Measurements from ENCODE around the gene RNF222. TPM values are rescaled to one million over a fixed set of nuclear protein-coding genes. Genes with fewer than 3 reads are reported as not detected.

Gene RNF222
- total and polyA plus RNA-seq, 11 donors, result not detected

DNA sequence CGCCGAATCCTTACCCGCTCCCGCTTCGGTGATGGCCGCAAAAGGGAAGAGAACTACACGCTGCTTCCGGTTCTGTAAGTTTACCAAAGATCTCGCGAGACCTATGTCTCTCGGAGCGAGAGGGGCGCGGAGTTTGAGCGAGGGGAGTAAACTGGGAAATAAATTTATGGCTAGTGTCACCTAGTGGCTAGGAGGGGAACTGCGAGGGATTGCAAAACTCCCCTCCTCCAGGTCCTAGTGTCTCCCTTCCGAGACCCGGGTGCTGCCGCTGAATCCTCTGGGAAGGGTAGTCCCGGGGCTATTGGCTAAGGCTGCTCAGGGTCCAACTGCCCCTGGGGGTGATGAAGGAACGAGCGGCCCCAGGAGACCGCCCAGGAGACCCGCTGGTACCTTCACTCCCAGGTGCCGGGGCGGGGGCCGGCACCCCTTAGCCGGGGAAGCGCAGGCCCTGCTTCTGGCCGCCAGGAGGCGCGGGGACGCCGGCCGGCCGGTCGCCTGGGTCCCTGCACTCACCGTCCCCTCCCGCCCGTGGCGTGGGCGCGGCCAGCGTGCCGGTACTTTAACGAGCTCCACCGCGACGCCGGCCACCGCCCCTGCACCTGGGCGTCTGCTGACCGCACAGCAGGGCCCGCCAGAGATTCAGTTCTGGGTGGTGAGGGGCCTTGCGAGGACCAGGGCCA, 14.3 kb downstream of the RNF222 start, which contains the start of gene RPL26:
RPL26 (minus strand) TSS at position 51 of the 680 bp plus-strand sequence. CDS start 883 bp downstream, outside the sequence.
- 0% methylated on average over 25 to 55 of the region's 55 CpGs for WGBS, 4 donors
- intact Hi-C loops (cut with DNase I), result loop anchor here in 2 of 10 donors (1.0 to 10.0 kb wide), 4 partner anchors 52 to 71 kb away; partner anchors contain the start of genes NDEL1 (in 2 of the 2) and ARHGEF15 (in 1 of the 2)
- ATAC-seq, result peak; percentile 89 to 97 (median 92)
- Histone ChIP-seq H3K27ac (peak within 1 kb of the TSS; percentile 12 to 93 (median 80)), H3K27me3 (no peaks in the 10 kb centered on the region), H3K36me3 (peaks cover 0 to 38% (median 37%) of the 10 kb centered on the region in 9 donors), H3K9me3 (no peaks in the 10 kb centered on the region), H3K4me3 (peak within 1 kb of the TSS; percentile 40 to 77 (median 70)), H3K4me1 (peaks cover 0 to 51% (median 29%) of the 10 kb centered on the region in 12 donors)
- peak in 1 of 2 donors; percentile 73 for TF ChIP-seq POLR2A (IDR thresholded peaks at IDR 0.05)
- TF ChIP-seq, protein P1, sequence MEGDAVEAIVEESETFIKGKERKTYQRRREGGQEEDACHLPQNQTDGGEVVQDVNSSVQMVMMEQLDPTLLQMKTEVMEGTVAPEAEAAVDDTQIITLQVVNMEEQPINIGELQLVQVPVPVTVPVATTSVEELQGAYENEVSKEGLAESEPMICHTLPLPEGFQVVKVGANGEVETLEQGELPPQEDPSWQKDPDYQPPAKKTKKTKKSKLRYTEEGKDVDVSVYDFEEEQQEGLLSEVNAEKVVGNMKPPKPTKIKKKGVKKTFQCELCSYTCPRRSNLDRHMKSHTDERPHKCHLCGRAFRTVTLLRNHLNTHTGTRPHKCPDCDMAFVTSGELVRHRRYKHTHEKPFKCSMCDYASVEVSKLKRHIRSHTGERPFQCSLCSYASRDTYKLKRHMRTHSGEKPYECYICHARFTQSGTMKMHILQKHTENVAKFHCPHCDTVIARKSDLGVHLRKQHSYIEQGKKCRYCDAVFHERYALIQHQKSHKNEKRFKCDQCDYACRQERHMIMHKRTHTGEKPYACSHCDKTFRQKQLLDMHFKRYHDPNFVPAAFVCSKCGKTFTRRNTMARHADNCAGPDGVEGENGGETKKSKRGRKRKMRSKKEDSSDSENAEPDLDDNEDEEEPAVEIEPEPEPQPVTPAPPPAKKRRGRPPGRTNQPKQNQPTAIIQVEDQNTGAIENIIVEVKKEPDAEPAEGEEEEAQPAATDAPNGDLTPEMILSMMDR (IDR thresholded peaks at IDR 0.05), result peak; percentile 96 to 99 (median 98)
- peak; percentile 95 to 97 (median 96) for DNase-seq

DNA sequence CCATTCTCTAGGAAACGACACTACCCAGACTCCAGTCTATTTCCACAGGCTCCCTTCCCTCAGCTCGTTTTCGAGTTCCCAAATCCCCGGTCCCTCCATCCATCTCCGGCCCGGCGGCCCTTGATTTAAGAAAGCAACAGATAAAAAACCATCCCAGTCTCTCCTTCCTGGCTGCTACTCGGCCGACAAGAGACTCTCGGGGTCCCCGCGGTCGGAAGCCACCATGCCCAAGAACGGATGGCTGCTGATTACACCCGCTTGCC, 14.8 kb downstream of the RNF222 start:
- H3K36me3 ChIP-seq, result peaks cover 0 to 43% (median 41%) of the 10 kb centered on the region in 9 donors
- H3K27me3 ChIP-seq, result no peaks in the 10 kb centered on the region
- TF ChIP-seq POLR2A (IDR thresholded peaks at IDR 0.05), result no peak
- TF ChIP-seq, protein P1 (IDR thresholded peaks at IDR 0.05), result no peak
- no peaks in the 10 kb centered on the region for H3K9me3 ChIP-seq
- intact Hi-C loops (cut with DNase I), result loop anchor here in 2 of 10 donors (1.0 to 10.0 kb wide), 4 partner anchors 52 to 71 kb away; partner anchors contain the start of genes NDEL1 (in 2 of the 2) and ARHGEF15 (in 1 of the 2)
- 0 to 2% (median 1%) methylated on average over 15 of the region's 15 CpGs for WGBS, 4 donors
- peak overlapping the region; percentile 40 to 77 (median 70) for H3K4me3 ChIP-seq
- H3K4me1 ChIP-seq, result peaks cover 0 to 51% (median 29%) of the 10 kb centered on the region in 12 donors
- H3K27ac ChIP-seq, result peak overlapping the region; percentile 12 to 93 (median 79)
- DNase-seq, result no peak
- peak in 3 of 4 donors; percentile 9 to 25 (median 19) for ATAC-seq

DNA sequence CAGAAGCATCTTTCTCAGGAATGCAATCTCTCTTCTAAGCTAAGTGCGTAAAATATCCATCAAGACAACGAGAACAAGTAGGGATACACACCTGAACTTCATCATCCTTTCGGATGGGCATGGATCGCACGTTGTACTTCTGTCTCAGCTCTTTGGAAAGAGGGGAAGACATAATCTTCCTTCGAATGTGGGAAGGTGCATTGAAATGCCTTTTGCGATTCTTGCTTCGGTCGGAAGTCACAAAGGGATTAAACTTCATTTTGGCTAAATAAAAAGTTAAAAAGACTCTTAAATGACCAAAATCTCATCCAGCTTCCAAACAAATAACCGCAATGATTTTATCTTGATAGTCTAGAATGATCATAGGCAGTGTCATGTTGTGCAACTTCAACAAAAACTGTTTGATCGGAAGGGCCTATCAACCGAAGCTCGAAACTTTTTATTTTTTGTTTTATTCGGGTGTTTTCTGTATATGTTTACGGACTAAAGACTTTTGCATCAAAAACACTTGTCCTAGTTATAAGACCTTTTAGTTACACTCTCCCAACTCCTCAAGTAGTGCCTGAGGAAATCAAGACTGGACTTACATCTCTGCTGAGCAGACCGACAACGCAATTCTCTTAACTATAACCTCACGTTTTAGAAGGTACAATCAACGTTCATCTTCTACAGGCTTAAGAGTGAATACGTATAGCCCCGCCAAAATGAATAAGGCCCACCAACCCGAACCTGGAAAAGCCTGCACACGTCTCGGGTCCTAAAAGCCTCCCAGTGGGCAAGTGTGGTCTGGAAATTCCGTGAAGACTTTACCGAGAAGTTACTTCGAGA, 15.4 kb downstream of the RNF222 start:
- Histone ChIP-seq H3K4me3 (peak overlapping the region; percentile 40 to 77 (median 70)), H3K27ac (peak overlapping the region in 11 of 12 donors; percentile 17 to 93 (median 80)), H3K4me1 (peaks cover 0 to 51% (median 29%) of the 10 kb centered on the region in 12 donors), H3K36me3 (peaks cover 0 to 48% (median 47%) of the 10 kb centered on the region in 9 donors), H3K9me3 (no peaks in the 10 kb centered on the region), H3K27me3 (no peaks in the 10 kb centered on the region)
- DNase-seq, result no peak
- no peak for ATAC-seq
- intact Hi-C loops (cut with DNase I), result loop anchor here in 2 of 10 donors (2.0 to 10.0 kb wide), 3 partner anchors 53 to 70 kb away; partner anchors contain the start of genes ARHGEF15 (in 1 of the 2) and NDEL1 (in 1 of the 2)
- 20 to 22% (median 21%) methylated on average over 27 of the region's 27 CpGs for WGBS, 4 donors
- TF ChIP-seq, protein P1 (IDR thresholded peaks at IDR 0.05), result no peak
- TF ChIP-seq POLR2A (IDR thresholded peaks at IDR 0.05), result no peak
